ENCODE data around the gene BMERB1. TPM values are rescaled to one million over a fixed set of nuclear protein-coding genes. Genes with fewer than 3 reads are reported as not detected.

BMERB1 gene
- total RNA-seq, 1 experiment from 2014 or later, result 3.8 TPM

DNA sequence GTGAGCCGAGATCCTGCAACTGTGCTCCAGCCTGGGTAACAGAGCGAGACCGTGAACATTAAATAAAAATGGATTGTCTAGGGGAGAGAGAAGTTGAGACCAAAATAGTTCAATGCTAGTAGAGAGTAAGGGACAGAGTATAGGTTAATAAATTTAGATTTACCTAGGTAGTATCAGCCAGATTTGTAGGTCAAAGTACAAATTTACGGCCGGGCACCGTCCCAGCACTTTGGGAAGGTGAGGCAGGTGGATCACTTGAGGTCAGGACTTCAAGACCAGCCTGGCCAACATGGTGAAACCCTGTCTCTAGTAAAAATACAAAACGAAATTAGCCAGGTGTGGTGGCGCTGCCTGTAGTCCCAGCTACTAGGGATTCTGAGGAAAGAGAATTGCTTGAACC lies 12.2 kb upstream of the BMERB1 start:
- Histone ChIP-seq H3K4me1 (ENCODE audit: insufficient read depth, low read length) (no peaks in the 10 kb centered on the region), H3F3A (ENCODE audit: low read length, unreplicated experiment) (no peaks in the 10 kb centered on the region), H3K27ac (ENCODE audit: low read length) (no peak overlapping the region), H3K4me2 (ENCODE audit: low read length) (no peak overlapping the region), H3K4me3 (ENCODE audit: low read length) (no peak overlapping the region), H2AFZ (ENCODE audit: low read length) (no peak overlapping the region), H3K79me2 (ENCODE audit: low read length) (no peaks in the 10 kb centered on the region), H3K9me2 (replicated peaks; ENCODE audit: low read length) (no peaks in the 10 kb centered on the region), H3K9me3 (ENCODE audit: low read length) (no peaks in the 10 kb centered on the region), H4K20me1 (ENCODE audit: low read length) (no peaks in the 10 kb centered on the region), H3K27me3 (ENCODE audit: low read length) (no peaks in the 10 kb centered on the region), H3K9ac (ENCODE audit: low read length) (no peak overlapping the region), H3K36me3 (ENCODE audit: low read depth, low read length) (no peaks in the 10 kb centered on the region)
- no TSS peak for BruUV-seq (replicated peaks)
- intact Hi-C loops (cut with micrococcal nuclease), result no loop called here
- TF ChIP-seq, protein P1, sequence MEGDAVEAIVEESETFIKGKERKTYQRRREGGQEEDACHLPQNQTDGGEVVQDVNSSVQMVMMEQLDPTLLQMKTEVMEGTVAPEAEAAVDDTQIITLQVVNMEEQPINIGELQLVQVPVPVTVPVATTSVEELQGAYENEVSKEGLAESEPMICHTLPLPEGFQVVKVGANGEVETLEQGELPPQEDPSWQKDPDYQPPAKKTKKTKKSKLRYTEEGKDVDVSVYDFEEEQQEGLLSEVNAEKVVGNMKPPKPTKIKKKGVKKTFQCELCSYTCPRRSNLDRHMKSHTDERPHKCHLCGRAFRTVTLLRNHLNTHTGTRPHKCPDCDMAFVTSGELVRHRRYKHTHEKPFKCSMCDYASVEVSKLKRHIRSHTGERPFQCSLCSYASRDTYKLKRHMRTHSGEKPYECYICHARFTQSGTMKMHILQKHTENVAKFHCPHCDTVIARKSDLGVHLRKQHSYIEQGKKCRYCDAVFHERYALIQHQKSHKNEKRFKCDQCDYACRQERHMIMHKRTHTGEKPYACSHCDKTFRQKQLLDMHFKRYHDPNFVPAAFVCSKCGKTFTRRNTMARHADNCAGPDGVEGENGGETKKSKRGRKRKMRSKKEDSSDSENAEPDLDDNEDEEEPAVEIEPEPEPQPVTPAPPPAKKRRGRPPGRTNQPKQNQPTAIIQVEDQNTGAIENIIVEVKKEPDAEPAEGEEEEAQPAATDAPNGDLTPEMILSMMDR (conservative IDR thresholded peaks at IDR 0.05; ENCODE audit: low read depth, low read length), result no peak
- no peak for TF ChIP-seq EZH2 (IDR thresholded peaks at IDR 0.05; ENCODE audit: low read length, unreplicated experiment)
- no peak for TF ChIP-seq EZH2phosphoT487 (IDR thresholded peaks at IDR 0.05; ENCODE audit: borderline replicate concordance, low read length)
- ChIA-PET CTCF (no interaction called here), POLR2A (ENCODE audit: unreplicated experiment) (no interaction called here)
- DNase-seq (no peak), ATAC-seq (no peak)

DNA sequence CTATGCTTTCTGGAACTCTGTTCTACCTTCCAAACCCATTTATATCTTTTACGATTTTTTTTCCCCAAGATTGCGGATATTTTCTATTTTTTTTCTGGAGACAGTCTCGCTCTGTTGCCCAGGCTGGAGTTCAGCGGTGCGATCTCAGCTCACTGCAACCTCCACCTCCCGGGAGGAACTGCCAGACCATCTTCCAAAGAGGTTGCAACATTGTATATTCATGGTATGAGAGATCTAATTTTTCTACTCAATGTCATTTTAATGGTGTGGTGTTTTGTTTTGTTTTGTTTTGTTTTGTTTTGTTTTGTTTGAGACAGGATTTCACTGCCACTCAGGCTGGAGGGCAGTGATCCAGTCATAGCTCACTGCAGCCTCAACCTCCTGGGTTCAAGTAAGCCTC lies 8.5 kb upstream of the BMERB1 start:
- H3K36me3 ChIP-seq (ENCODE audit: low read depth, low read length), result no peaks in the 10 kb centered on the region
- no peaks in the 10 kb centered on the region for H3K27me3 ChIP-seq (ENCODE audit: low read length)
- H3K9ac ChIP-seq (ENCODE audit: low read length), result no peak overlapping the region
- peaks cover 3% of the 10 kb centered on the region; the same call in 1 of the 2 replicates for H3K4me1 ChIP-seq (ENCODE audit: insufficient read depth, low read length)
- H3K27ac ChIP-seq (ENCODE audit: low read length), result no peak overlapping the region
- H3K4me3 ChIP-seq (ENCODE audit: low read length), result no peak overlapping the region
- CTCF ChIA-PET, result no interaction called here
- no peaks in the 10 kb centered on the region for H3F3A ChIP-seq (ENCODE audit: low read length, unreplicated experiment)
- H3K9me2 ChIP-seq (replicated peaks; ENCODE audit: low read length), result no peaks in the 10 kb centered on the region
- ATAC-seq, result no peak
- no peaks in the 10 kb centered on the region for H3K9me3 ChIP-seq (ENCODE audit: low read length)
- intact Hi-C loops (cut with micrococcal nuclease), result loop anchor here (5.0 kb wide), 1 partner anchor 41 kb away; no protein-coding TSS in a partner anchor
- no peak overlapping the region for H3K4me2 ChIP-seq (ENCODE audit: low read length)
- no TSS peak for BruUV-seq (replicated peaks)
- TF ChIP-seq EZH2 (IDR thresholded peaks at IDR 0.05; ENCODE audit: low read length, unreplicated experiment) (no peak), EZH2phosphoT487 (IDR thresholded peaks at IDR 0.05; ENCODE audit: borderline replicate concordance, low read length) (no peak)
- TF ChIP-seq, protein P1 (conservative IDR thresholded peaks at IDR 0.05; ENCODE audit: low read depth, low read length), result no peak
- no peaks in the 10 kb centered on the region for H3K79me2 ChIP-seq (ENCODE audit: low read length)
- H4K20me1 ChIP-seq (ENCODE audit: low read length), result no peaks in the 10 kb centered on the region
- no peak for DNase-seq
- H2AFZ ChIP-seq (ENCODE audit: low read length), result no peak overlapping the region
- POLR2A ChIA-PET (ENCODE audit: unreplicated experiment), result no interaction called here

- no peak overlapping the region for H3K27ac ChIP-seq (ENCODE audit: low read length)
- intact Hi-C loops (cut with micrococcal nuclease), result loop anchor here (5.0 kb wide), 1 partner anchor 41 kb away; no protein-coding TSS in a partner anchor
Measured at GRCh38 chr16:15426796-15427195, 7.6 kb upstream of the BMERB1 start.

More at GRCh38 chr16:15426796-15427195, 7.6 kb upstream of the BMERB1 start:
- Histone ChIP-seq H3K27me3 (ENCODE audit: low read length) (no peaks in the 10 kb centered on the region), H3K4me3 (ENCODE audit: low read length) (no peak overlapping the region), H3K79me2 (ENCODE audit: low read length) (no peaks in the 10 kb centered on the region), H3K9me2 (replicated peaks; ENCODE audit: low read length) (no peaks in the 10 kb centered on the region), H3K4me2 (ENCODE audit: low read length) (no peak overlapping the region), H3F3A (ENCODE audit: low read length, unreplicated experiment) (no peaks in the 10 kb centered on the region), H3K9ac (ENCODE audit: low read length) (no peak overlapping the region), H4K20me1 (ENCODE audit: low read length) (no peaks in the 10 kb centered on the region), H3K36me3 (ENCODE audit: low read depth, low read length) (no peaks in the 10 kb centered on the region), H3K9me3 (ENCODE audit: low read length) (no peaks in the 10 kb centered on the region), H2AFZ (ENCODE audit: low read length) (no peak overlapping the region), H3K4me1 (ENCODE audit: insufficient read depth, low read length) (peaks cover 3% of the 10 kb centered on the region; the same call in 1 of the 2 replicates)
- POLR2A ChIA-PET (ENCODE audit: unreplicated experiment), result interaction anchor here (0.6 kb wide), 1 partner anchor 14 kb away, joined by 4 read pairs; no protein-coding TSS in a partner anchor
- CTCF ChIA-PET, result no interaction called here
- no TSS peak for BruUV-seq (replicated peaks)
- no peak for ATAC-seq
- TF ChIP-seq EZH2 (IDR thresholded peaks at IDR 0.05; ENCODE audit: low read length, unreplicated experiment) (no peak), EZH2phosphoT487 (IDR thresholded peaks at IDR 0.05; ENCODE audit: borderline replicate concordance, low read length) (no peak)
- TF ChIP-seq, protein P1 (conservative IDR thresholded peaks at IDR 0.05; ENCODE audit: low read depth, low read length), result no peak
- no peak for DNase-seq
